Measurements from ENCODE around the gene TMEM40.
"Not testable (repeated sequence)": the region's sequence is repeated elsewhere in the genome, so short reads cannot be mapped to it uniquely, and the experiment has no call there.

The TMEM40 gene

GRCh38 chr3:12719541-12719940 lies 39.5 kb downstream of the TMEM40 start:
- no peak for DNase-seq (ENCODE audit: low read depth)

DNA sequence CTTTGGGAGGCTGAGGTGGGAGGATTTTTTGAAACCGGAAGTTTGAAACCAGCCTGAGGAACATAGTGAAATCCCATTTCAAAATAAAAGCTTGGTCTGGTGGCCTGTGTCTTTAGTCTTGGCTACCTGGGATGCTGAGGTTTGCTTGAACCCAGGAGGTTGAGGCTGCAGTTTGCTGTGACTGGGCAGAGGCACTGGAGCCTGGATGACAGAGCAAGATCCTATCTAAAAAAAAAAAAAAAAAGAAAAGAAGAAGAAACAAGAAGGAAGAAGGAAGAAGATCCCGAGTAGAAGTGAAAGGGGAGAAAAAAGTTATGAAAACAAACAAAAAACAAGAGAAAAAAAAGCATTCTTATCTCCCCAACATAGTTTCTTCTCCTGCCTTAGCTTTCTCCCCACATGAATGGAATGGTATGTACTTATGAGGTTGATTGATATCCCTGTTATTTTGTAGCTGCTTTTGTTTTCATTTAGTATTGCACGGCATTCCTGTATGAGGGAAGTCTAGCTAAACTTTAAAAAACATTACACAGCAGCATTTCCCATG lies 42.4 kb downstream of the TMEM40 start:
- no peak for DNase-seq (ENCODE audit: low read depth)

DNA sequence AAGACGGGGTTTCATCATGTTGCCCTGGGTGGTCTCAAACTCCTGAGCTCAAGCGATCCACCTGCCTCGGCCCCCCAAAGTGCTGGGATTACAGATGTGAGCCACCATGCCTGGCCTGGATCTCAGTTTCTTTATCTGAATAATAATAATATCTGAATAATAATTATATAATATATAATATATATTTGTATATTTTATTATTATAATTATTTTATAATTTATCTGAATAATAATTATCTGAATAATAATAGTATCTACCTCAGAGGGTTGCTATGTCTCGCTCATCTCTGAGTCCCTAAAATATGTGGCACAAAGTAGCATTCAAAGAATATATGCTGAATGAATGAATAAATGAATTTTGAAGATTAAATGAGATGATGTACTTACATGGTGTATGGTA lies 44.8 kb downstream of the TMEM40 start:
- DNase-seq (ENCODE audit: low read depth): no peak

DNA sequence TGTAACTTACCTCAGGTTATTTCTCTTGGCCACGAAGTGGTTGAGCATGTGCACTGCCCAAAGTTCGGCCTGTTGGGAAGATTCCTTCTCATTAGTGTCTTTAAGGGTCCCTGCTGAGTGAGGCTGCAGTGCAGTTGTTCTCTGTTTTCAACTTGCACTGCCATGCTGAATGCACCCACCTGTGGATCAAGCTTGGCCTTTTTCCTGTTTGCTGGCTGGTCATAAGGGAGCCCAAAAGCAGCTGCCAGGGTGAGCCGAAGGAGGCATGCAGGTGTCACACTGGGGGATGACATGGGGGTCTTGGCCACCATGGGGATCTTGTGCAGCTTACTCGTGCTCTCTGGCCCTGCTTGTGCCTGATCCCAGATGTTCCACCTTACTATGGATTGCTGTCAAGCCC lies 49.0 kb downstream of the TMEM40 start:
- DNase-seq (ENCODE audit: low read depth): no peak

DNA sequence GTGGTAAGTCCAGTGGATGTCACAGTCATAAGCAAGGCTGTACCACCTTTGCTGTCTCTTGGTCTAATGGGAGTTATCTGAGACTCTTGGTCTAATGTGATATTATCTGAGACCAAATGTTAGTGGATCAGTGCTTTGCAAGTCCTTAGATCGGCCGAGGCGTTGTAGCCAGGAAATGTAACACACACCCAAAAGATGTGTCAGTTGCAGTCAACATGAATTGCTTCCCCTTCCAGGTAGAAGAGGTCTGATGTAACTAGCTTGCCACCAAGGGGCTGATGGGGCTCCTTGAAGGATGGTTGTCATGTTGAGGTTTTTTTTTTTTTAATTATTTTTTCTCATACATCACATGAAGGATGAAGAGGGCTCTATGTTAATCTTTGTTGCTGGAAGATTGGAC lies 49.7 kb downstream of the TMEM40 start:
- DNase-seq (ENCODE audit: low read depth): no peak

- DNase-seq (ENCODE audit: low read depth): peak; percentile 27
These were observed 50.4 kb downstream of the TMEM40 start for GRCh38 chr3:12708584-12709192.

DNA sequence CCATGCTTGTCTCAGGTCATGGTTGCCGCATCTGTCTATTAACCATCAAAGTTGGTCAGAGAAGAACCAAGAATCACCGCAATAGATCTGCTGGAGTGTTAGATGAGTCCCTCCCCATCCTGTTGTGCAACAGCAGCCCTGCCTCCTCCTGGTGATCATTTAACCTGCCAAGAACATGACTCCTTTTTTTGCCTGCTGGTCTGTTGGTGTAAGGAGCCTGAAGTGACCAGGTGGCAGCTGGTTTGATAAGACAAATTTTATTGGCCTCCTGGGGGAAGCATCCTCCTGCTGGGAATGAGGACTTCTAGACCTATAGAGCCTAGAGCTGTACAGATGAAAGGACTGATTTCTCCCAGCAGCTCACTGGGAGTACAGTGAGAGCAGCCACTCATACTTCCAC lies 51.6 kb downstream of the TMEM40 start:
- no peak for DNase-seq (ENCODE audit: low read depth)

DNA sequence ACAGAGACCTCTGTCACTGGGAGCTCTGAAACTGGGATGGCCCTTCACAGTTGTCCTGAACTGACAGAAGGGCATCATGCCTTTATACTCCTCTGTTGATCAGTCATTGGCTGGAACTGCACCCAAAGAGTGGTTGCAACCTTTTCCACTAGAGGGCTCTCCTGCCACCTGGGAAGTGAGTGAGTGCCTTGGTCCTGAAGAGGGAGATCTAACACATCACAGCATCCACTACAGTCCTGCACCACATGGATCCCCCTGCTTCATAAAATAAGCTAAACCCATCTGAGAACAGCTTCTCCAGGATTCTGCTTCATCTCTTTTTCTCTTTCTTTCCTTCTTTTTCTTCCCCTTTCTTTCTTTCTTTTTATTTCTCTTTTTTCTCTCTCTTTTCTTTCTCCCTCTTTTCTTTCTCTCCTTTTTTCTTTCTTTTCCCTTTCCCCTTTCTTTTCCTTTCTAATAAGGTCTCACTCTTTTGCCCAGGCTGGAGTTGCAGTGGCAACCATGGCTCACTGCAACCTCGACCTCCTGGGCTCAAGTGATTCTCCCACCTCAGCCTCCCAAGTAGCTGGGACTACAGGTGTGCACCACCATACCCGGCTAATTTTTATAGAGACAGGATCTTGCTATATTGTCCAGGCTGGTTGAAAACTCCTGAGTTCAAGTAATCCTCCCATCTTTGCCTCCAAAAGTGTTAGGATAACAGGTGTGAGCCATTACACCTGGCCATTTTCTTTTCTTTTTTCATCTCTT lies 52.4 kb downstream of the TMEM40 start:
- peak; percentile 43 for DNase-seq (ENCODE audit: low read depth)

DNA sequence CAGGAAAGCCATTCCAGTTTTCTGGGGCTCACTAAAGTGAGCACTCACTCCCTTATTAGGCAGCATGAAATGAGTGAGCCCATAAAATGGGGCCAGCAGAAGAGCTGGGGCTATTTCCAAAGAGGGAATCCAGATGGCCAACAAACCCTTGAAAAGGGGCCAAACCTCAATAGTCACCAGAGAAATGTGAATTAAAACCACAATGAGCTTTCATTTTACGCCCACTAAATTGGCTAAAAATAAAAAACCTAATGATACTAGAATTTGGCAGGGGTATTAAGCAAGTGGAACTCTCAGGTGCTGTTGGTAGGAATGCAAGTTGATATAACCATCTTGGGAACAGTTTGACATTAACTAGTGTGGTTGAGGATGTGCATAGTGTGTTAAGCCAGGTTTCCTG lies 53.1 kb downstream of the TMEM40 start:
- DNase-seq (ENCODE audit: low read depth): no peak

DNA sequence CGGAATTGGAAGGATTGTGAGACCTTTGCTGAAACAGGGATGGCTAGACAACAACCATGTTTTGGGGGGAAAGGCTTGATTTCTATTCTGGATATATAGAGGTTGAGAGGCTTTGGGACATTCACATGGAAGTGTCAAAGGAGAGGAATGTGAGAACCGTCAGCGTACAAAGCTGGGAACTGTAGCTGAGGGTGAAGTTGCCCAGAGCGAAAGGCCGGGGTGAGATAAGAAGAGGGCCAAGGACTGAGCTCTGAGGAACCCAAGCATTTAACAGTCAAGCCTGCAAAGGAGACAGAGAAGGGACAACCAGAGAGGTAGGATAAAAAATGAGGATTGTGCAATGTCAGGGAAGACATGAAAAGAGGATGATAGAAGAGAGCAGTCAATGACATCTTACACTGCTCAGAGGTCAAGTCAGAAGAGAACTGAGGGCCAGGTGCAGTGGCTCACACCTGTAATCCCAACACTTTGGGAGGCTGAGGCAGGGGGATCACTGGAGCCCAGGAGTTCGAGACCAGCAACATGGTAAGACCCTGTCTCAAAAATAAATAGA lies 53.6 kb downstream of the TMEM40 start:
- no peak for DNase-seq (ENCODE audit: low read depth)

DNA sequence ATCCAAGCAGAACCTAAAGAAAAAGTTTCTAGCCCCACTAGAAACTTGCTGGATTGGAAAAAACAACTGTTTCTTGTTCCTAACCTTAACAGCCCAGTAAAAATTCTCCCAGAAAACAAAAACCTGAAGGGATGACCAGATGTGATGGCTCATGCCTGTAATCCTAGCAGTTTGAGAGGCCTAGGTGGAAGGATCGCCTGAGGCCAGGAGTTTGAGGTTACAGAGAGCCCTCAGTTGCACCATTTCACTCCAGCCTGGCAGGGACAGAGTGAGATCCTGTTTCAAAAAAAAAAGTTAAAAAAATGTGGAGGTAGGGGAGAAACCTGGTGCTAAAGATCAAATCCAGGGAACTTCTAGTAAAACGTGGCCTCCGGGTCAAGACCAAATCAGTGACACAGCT lies 56.6 kb downstream of the TMEM40 start:
- DNase-seq (ENCODE audit: low read depth): no peak

GRCh38 chr3:12701601-12702000 lies 57.5 kb downstream of the TMEM40 start:
- DNase-seq (ENCODE audit: low read depth): not testable (repeated sequence)

DNA sequence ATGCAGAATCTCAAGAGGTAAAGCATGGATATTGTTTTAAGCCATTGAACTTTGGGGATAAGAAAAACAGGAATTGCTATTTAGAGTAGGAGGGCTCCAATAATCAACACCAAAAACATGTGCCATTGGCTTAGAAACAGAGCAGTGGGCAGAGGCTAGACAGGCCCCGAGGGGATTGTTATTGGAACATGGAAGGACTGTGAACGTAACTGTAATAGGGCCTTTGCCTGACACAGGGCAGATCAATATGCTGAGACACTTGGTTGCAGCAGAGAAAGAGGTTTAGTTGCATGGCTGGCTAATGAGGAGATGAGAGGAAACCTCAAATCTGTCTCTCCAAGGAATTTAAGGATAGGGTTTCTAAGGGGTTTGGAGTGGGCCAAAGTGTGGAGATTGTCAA lies 58.3 kb downstream of the TMEM40 start:
- no peak for DNase-seq (ENCODE audit: low read depth)

DNA sequence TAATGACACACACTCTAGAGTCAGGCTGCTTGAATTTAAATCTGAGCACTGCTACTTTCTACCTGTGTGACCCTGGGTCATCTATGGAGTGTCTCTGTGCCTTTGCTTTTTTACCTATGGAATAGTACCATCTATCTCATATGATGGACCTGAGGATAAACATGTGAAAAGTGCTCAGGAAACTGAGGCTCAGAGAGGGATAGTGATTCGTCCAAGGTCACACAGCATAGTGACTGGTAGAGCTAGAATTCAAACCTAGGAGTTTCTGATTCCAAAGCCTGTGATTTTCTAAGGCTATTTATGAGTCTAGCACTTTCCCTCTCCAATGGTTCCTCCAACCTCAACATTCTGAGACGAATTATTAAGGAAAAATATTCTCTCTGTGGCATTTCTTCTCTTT lies 63.1 kb downstream of the TMEM40 start:
- no peak for DNase-seq (ENCODE audit: low read depth)

DNA sequence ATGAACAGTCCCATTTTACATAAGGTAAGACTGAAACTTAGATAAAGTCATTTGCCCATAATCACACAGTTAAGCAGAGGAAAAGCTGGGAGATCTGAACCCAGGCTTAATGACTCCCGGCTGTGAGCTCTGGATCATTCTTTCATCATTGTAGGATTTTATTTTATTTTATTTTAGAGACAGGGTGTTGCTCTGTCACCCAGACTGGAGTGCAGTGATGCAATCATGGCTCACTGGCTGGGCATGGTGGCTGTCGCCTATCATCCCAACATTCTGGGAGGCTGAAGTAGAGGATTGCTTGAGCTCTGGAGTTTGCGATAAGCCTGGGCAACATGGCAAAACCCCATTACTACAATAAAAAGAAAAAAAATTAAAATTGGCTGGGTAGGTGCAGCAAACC lies 63.9 kb downstream of the TMEM40 start:
- DNase-seq (ENCODE audit: low read depth): no peak

- DNase-seq (ENCODE audit: low read depth): no peak
These were observed 66.6 kb downstream of the TMEM40 start for GRCh38 chr3:12692444-12692843.

DNA sequence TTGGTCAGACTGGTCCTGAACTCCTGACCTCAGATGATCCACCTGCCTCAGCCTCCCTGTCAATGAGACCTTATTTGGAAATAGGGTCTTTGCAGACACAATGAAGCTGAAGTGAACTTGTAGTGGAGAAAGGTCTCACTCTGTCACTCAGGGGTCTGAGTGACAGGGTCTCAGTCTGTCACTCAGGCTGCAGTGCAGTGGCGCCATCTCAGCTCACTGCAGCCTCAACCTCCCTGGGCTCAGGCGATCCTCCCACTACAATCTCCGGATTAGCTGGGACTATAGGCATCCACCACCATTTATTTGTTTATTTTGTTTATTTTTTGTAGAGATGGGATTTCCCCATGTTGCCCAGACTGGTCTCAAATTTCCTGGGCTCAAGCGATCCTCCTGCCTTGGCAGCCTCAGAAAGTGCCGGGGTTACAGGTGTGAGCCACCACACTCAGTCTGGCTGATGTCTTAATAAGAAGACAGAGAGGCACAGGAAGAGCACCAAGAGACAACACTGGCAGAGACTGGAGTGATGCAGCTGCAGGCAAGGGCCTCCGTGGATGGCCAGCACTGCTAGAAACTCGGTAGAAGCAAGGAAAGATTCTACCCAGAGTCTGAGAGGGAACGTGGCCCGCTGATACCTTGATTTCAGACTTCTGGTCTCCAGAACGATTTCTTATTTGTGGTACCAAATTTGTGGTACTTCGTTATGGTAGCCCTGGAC lies 68.9 kb downstream of the TMEM40 start:
- DNase-seq (ENCODE audit: low read depth): no peak

- DNase-seq (ENCODE audit: low read depth): no peak
These were observed 71.1 kb downstream of the TMEM40 start for GRCh38 chr3:12687948-12688347.

- no peak for DNase-seq (ENCODE audit: low read depth)
These were observed 73.0 kb downstream of the TMEM40 start for GRCh38 chr3:12686096-12686495.
